HG03439 (cell line): Measurements from ENCODE around the gene ACTN3.
"Not testable (repeated sequence)": the region's sequence is repeated elsewhere in the genome, so short reads cannot be mapped to it uniquely, and the experiment has no call there.

Source experiments
- ATAC-seq: cut with Tn5 transposase; IDR thresholded peaks from one replicate; pipeline ENCODE4 v1.9.1; 2021; ENCODE audit warnings: mild to moderate bottlenecking, moderate library complexity; ENCODE audit not compliant: unreplicated experiment

Gene ACTN3

GRCh38 chr11:66546368-66546965 is at the start of gene ACTN3:
Gene ACTN3 (plus strand): TSS chr11:66546903. CDS start chr11:66546938, 35 bp downstream.
- ATAC-seq, result no peak

GRCh38 chr11:66497206-66497605 is 49.5 kb upstream of the ACTN3 start:
- ATAC-seq, result no peak

GRCh38 chr11:66498506-66498905 is 48.2 kb upstream of the ACTN3 start:
- ATAC-seq, result no peak

GRCh38 chr11:66505276-66505816 is 41.4 kb upstream of the ACTN3 start:
- no peak for ATAC-seq

- ATAC-seq, result no peak
Observed at GRCh38 chr11:66509131-66509561, 37.6 kb upstream of the ACTN3 start.

GRCh38 chr11:66510271-66510989 is 36.3 kb upstream of the ACTN3 start, which contains the start of gene BBS1:
Gene BBS1 (plus strand): TSS chr11:66510635. CDS start chr11:66510660, 25 bp downstream.
- peak; percentile 88 for ATAC-seq

- ATAC-seq, result no peak
Observed at GRCh38 chr11:66510990-66511339, 35.7 kb upstream of the ACTN3 start.

- ATAC-seq, result no peak
Observed at GRCh38 chr11:66523611-66524010, 23.1 kb upstream of the ACTN3 start.

GRCh38 chr11:66524304-66525040 is 22.2 kb upstream of the ACTN3 start:
- ATAC-seq, result no peak

GRCh38 chr11:66529069-66529468 is 17.6 kb upstream of the ACTN3 start:
- no peak for ATAC-seq

- no peak for ATAC-seq
Observed at GRCh38 chr11:66529655-66530054, 17.0 kb upstream of the ACTN3 start.

GRCh38 chr11:66530927-66531709 is 15.6 kb upstream of the ACTN3 start:
- no peak for ATAC-seq

- ATAC-seq, result no peak
Observed at GRCh38 chr11:66531841-66532240, 14.9 kb upstream of the ACTN3 start.

GRCh38 chr11:66532784-66533183 is 13.9 kb upstream of the ACTN3 start:
- no peak for ATAC-seq

GRCh38 chr11:66539170-66539869 is 7.4 kb upstream of the ACTN3 start:
- ATAC-seq, result no peak

GRCh38 chr11:66539870-66540213 is 6.9 kb upstream of the ACTN3 start:
- ATAC-seq, result no peak

- ATAC-seq, result not testable (repeated sequence)
Observed at GRCh38 chr11:66540598-66540997, 6.1 kb upstream of the ACTN3 start.

GRCh38 chr11:66541892-66542291 is 4.8 kb upstream of the ACTN3 start:
- ATAC-seq, result no peak

GRCh38 chr11:66542362-66542761 is 4.3 kb upstream of the ACTN3 start:
- no peak for ATAC-seq
